ENCODE measurements around the gene SHCBP1L. TPM values are rescaled to one million over a fixed set of nuclear protein-coding genes. Genes with fewer than 3 reads are reported as not detected.
"Not testable (repeated sequence)": the region's sequence is repeated elsewhere in the genome, so short reads cannot be mapped to it uniquely, and the experiment has no call there.

Gene SHCBP1L
- total RNA-seq, 1 donor from 2014 or later = not detected

GRCh38 chr1:182965861-182966260 lies 12.9 kb upstream of the SHCBP1L start:
- no peak for DNase-seq (ENCODE audit: low read depth in 2 of 2)

- DNase-seq (ENCODE audit: low read depth in 2 of 2) = no peak
Observed at GRCh38 chr1:182965096-182965495, 12.1 kb upstream of the SHCBP1L start.

GRCh38 chr1:182962554-182963115 lies 9.7 kb upstream of the SHCBP1L start:
- peak; percentile 87 to 93 for DNase-seq (ENCODE audit: low read depth in 2 of 2)

- no peak for DNase-seq (ENCODE audit: low read depth in 2 of 2)
Observed at GRCh38 chr1:182960046-182960445, 7.1 kb upstream of the SHCBP1L start.

GRCh38 chr1:182957902-182958395 lies 5.0 kb upstream of the SHCBP1L start:
- DNase-seq (ENCODE audit: low read depth in 2 of 2) = no peak

- DNase-seq (ENCODE audit: low read depth in 2 of 2) = no peak
Observed at GRCh38 chr1:182956708-182957365, 3.9 kb upstream of the SHCBP1L start.

- peak in 1 of 2 donors; percentile 62 for DNase-seq (ENCODE audit: low read depth in 2 of 2)
Observed at GRCh38 chr1:182955596-182956588, 2.9 kb upstream of the SHCBP1L start.

- DNase-seq (ENCODE audit: low read depth in 2 of 2) = no peak
Observed at GRCh38 chr1:182953826-182954225, 860 bp upstream of the SHCBP1L start.

- DNase-seq (ENCODE audit: low read depth in 2 of 2) = not testable (repeated sequence)
Observed at GRCh38 chr1:182943336-182943735, 9.6 kb downstream of the SHCBP1L start.

- DNase-seq (ENCODE audit: low read depth in 2 of 2) = not testable (repeated sequence)
Observed at GRCh38 chr1:182942145-182942544, 10.8 kb downstream of the SHCBP1L start.

GRCh38 chr1:182939413-182939812 lies 13.6 kb downstream of the SHCBP1L start:
- no peak for DNase-seq (ENCODE audit: low read depth in 2 of 2)

GRCh38 chr1:182935716-182936115 lies 17.2 kb downstream of the SHCBP1L start:
- DNase-seq (ENCODE audit: low read depth in 2 of 2) = no peak

- no peak for DNase-seq (ENCODE audit: low read depth in 2 of 2)
Observed at GRCh38 chr1:182930985-182931384, 22.0 kb downstream of the SHCBP1L start.

- no peak for DNase-seq (ENCODE audit: low read depth in 2 of 2)
Observed at GRCh38 chr1:182927693-182928433, 25.1 kb downstream of the SHCBP1L start.

GRCh38 chr1:182925661-182926060 lies 27.3 kb downstream of the SHCBP1L start:
- no peak for DNase-seq (ENCODE audit: low read depth in 2 of 2)

- no peak for DNase-seq (ENCODE audit: low read depth in 2 of 2)
Observed at GRCh38 chr1:182917378-182917777, 35.6 kb downstream of the SHCBP1L start.

- no peak for DNase-seq (ENCODE audit: low read depth in 2 of 2)
Observed at GRCh38 chr1:182913401-182913800, 39.6 kb downstream of the SHCBP1L start.

GRCh38 chr1:182910143-182910542 lies 42.8 kb downstream of the SHCBP1L start:
- no peak for DNase-seq (ENCODE audit: low read depth in 2 of 2)

- no peak for DNase-seq (ENCODE audit: low read depth in 2 of 2)
Observed at GRCh38 chr1:182909578-182909977, 43.4 kb downstream of the SHCBP1L start.

- DNase-seq (ENCODE audit: low read depth in 2 of 2) = no peak
Observed at GRCh38 chr1:182905321-182905720, 47.6 kb downstream of the SHCBP1L start.

- DNase-seq (ENCODE audit: low read depth in 2 of 2) = not testable (repeated sequence)
Observed at GRCh38 chr1:182901946-182902345, 51.0 kb downstream of the SHCBP1L start.

All from lung microvascular endothelial cell (primary cell).